ENCODE results near the gene IFITM1. TPM values are rescaled to one million over a fixed set of nuclear protein-coding genes. Genes with fewer than 3 reads are reported as not detected.
"Not testable (repeated sequence)": the region's sequence is repeated elsewhere in the genome, so short reads cannot be mapped to it uniquely, and the experiment has no call there.

IFITM1 gene
- total RNA-seq, 1 donor from 2014 or later, result 6.9 TPM

GRCh38 chr11:307766-308708 is 5.8 kb upstream of the IFITM1 start, which contains the start of gene IFITM2:
TSS of gene IFITM2 (plus strand) at chr11:307816. CDS start at chr11:308193, 377 bp downstream.
- not testable (repeated sequence) for DNase-seq (ENCODE audit: low spot score in 2 of 2); FAIRE-seq

DNA sequence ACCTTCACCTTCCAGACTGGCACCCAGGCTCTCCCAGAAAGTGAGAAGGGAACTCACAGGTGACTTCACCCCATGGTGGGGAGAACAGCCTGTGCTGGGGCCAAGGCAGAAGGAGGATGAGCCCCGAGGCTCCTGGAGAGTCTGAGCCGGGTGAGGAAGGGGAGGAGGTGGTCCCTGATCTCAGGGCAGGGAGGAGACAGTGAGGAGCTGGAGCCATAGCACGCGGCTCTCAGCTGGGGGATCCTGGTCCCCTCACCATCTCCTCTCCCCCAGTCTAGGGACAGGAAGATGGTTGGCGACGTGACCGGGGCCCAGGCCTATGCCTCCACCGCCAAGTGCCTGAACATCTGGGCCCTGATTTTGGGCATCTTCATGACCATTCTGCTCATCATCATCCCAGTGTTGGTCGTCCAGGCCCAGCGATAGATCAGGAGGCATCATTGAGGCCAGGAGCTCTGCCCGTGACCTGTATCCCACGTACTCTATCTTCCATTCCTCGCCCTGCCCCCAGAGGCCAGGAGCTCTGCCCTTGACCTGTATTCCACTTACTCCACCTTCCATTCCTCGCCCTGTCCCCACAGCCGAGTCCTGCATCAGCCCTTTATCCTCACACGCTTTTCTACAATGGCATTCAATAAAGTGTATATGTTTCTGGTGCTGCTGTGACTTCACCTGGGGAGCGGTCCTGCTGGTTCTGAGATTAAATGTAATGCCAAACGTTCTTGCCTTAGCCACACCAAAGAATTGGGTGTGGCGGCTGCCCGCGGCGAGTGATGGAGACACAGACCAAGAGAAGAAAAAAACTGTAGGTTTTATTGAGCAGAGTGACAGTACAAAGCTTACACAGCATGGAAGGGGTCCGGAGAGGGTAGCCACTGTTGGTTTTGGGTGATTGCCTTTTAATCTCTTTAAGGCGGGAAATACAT is 4.8 kb upstream of the IFITM1 start:
- FAIRE-seq; DNase-seq (ENCODE audit: low spot score in 2 of 2): not testable (repeated sequence)

GRCh38 chr11:309979-310572 is 3.8 kb upstream of the IFITM1 start:
- not testable (repeated sequence) for DNase-seq (ENCODE audit: low spot score in 2 of 2); FAIRE-seq

DNA sequence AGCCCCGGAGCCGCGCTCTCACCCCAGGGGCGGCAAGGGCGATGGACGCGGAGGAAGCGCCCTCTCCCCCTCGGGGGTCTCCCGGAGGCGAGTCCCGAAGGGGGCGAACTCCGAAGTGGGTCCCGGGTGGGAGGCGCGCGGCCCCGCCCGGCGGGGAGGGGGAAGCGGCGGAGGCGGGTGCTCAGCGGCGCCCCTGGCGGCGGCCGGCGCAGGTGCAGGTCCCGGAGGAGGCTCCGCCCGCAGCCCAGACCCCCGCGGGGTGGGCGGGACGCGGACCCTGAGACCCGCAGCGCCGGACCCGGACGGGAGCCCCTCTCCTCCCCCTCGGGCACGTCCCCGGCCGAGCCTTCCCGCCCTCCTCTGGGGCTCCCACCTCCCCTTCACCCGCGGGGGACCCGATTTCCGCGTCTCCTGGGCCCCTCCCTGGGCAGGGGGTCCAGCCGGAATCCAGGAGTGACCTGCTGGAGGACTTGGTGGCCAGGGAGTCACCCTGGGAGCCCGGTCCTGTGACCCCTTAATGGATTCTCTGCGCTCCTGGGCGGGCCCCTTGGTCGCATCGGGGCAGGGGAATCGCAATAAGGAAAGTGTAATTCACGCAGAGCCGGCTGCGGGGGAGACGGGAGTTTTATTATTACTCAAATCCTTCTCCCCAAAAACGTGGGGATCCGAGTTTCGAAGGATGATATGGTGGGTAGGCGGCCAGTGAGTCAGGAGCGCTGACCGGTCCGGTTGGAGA is 2.7 kb upstream of the IFITM1 start:
- not testable (repeated sequence) for DNase-seq (ENCODE audit: low spot score in 2 of 2); FAIRE-seq

DNA sequence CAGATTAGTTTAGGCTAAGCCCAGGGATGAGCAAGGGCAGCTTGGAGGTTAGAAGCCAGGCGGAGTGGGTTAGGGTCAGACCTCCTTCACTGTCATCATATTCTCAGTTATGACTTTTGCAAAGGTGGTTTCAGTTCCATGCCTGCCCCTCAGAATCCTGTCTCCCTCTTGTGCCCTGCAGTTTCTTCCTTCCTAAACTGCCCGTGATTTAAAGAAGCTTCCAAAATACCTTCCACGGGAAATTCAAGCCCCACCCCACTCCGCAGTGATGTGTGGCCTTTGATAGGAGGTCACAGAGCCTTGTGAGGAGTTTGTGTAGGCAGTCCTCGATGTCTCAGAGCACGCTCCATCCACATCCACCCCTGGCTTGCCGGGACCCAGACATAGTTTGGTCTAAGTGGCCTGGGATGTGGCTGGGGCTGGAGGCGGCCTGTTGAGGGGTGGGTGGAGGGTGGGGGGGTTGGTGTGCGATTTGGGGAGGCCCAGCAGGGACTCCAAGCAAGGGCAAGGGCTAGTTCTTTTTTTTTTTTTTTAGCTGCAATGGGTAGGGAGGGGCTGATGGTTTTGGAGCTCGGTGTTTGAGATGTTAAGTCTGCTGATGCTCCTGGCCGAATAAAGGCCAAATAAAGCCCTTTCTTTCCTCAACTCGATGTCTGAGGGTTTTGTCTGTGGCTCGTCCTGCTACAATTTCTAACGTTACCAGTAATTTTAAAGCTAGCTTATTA is 1.6 kb upstream of the IFITM1 start:
- FAIRE-seq (no peak), DNase-seq (ENCODE audit: low spot score in 2 of 2) (no peak)

GRCh38 chr11:313304-313786 is 495 bp upstream of the IFITM1 start:
- DNase-seq (ENCODE audit: low spot score in 2 of 2), result no peak
- no peak for FAIRE-seq

DNA sequence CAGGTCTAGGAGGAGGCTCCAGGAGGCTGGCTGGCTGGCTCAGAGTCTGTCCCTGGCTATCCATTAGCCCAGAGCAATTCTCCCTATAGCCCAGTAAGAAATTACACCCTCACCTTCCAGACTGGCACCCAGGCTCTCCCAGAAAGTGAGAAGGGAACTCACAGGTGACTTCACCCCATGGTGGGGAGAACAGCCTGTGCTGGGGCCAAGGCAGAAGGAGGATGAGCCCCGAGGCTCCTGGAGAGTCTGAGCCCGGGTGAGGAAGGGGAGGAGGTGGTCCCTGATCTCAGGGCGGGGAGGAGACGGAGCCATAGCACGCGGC is 675 bp downstream of the IFITM1 start:
- FAIRE-seq; DNase-seq (ENCODE audit: low spot score in 2 of 2): not testable (repeated sequence)

GRCh38 chr11:315051-315481 is 1.2 kb downstream of the IFITM1 start:
- DNase-seq (ENCODE audit: low spot score in 2 of 2) (no peak), FAIRE-seq (no peak)

DNA sequence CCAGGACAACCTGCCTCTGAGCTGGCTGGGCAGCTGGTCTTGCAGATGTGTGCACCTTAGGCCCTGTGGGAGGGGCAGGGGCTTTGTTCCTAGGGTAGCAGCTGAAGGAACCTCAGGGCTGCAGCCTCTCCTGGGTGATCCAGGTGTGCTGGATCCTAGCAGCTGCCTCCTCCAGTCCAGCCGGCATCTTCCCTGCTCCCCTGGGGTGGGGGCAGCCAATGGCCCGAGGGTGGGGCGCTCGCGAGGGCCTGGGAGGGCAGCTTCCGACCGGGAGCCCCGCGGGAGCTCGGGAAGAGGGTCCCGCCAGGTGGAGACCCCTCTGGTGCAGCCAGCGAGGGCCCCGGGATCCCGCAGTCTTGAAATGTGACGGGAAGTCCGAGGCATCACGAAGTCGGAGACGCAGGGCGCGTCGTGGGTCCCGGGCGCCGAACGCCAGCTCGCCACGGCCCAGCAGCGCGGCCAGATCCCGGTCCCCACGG is 1.7 kb downstream of the IFITM1 start:
- no peak for DNase-seq (ENCODE audit: low spot score in 2 of 2)
- no peak for FAIRE-seq

GRCh38 chr11:316031-316701 is 2.3 kb downstream of the IFITM1 start:
- DNase-seq (ENCODE audit: low spot score in 2 of 2) (no peak), FAIRE-seq (no peak)

- DNase-seq (ENCODE audit: low spot score in 2 of 2) (no peak), FAIRE-seq (no peak)
These were observed 3.1 kb downstream of the IFITM1 start for GRCh38 chr11:316891-317301.

DNA sequence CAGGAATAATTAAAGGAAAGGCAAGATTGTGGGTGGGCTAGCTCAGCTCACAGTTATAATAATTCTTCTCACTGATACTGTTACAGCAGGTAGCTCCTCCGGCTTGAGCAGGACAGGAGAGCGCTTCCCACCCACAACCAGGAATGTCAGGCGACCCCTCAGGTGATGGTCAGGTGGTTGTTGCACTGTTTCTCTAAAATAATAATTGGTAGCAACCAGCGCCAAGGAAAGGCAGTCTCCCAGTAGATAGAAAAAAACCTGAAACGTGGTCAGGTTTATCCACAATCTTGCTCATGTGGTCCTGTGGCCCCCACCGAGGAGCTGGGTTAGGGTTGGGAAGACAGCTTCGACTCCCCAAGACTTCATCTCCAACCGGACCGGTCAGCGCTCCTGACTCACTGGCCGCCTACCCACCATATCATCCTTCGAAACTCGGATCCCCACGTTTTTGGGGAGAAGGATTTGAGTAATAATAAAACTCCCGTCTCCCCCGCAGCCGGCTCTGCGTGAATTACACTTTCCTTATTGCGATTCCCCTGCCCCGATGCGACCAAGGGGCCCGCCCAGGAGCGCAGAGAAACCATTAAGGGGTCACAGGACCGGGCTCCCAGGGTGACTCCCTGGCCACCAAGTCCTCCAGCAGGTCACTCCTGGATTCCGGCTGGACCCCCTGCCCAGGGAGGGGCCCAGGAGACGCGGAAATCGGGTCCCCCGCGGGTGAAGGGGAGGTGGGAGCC is 4.0 kb downstream of the IFITM1 start:
- FAIRE-seq; DNase-seq (ENCODE audit: low spot score in 2 of 2): not testable (repeated sequence)

DNA sequence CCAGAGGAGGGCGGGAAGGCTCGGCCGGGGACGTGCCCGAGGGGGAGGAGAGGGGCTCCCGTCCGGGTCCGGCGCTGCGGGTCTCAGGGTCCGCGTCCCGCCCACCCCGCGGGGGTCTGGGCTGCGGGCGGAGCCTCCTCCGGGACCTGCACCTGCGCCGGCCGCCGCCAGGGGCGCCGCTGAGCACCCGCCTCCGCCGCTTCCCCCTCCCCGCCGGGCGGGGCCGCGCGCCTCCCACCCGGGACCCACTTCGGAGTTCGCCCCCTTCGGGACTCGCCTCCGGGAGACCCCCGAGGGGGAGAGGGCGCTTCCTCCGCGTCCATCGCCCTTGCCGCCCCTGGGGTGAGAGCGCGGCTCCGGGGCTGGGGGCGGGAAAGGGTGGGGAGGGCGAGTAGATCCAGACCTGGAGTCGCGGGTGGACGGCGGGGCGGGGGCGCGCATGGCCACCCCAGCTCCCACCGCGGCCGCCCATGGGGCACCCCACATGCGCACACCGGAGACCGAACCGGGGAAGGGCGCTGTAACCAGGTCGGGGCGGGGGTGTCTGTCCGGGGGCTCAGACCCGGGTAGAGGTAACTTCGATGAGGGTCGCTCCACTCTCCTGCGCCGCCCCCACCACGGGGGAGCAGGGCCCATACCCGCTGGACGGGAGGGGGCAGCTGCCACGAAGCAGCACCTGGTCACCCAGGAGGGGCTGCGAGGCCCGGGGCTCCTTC is 4.7 kb downstream of the IFITM1 start:
- FAIRE-seq; DNase-seq (ENCODE audit: low spot score in 2 of 2): not testable (repeated sequence)

- not testable (repeated sequence) for FAIRE-seq; DNase-seq (ENCODE audit: low spot score in 2 of 2)
These were observed 5.5 kb downstream of the IFITM1 start for GRCh38 chr11:319121-319887.

DNA sequence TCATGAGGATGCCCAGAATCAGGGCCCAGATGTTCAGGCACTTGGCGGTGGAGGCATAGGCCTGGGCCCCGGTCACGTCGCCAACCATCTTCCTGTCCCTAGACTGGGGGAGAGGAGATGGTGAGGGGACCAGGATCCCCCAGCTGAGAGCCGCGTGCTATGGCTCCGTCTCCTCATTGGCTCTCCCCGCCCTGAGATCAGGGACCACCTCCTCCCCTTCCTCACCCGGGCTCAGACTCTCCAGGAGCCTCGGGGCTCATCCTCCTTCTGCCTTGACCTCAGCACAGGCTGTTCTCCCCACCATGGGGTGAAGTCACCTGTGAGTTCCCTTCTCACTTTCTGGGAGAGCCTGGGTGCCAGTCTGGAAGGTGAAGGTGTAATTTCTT is 6.0 kb downstream of the IFITM1 start:
- not testable (repeated sequence) for FAIRE-seq; DNase-seq (ENCODE audit: low spot score in 2 of 2)

DNA sequence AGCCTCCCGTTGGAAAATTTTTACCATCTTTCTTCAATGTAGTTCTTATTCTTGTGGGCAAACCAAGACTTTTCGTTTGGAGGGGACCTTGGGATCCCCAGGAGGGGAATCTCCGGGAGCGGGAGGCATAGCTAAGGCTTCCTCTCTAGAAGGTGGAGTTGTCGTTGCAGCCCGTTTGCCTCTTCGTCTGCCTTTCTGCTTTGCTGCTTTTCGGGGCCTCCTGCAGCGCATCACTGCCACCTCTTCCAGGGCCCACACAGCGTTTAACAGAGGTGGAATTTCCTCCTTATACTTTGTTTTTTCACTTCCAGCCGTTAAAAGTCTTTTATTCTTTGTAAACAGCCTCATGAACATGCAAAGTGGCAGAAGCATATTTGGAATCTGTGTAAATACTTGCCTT is 10.3 kb downstream of the IFITM1 start:
- FAIRE-seq, result no peak
- no peak for DNase-seq (ENCODE audit: low spot score in 2 of 2)
